ENCODE measurements around the gene EPHB4.
"Not testable (repeated sequence)": the region's sequence is repeated elsewhere in the genome, so short reads cannot be mapped to it uniquely, and the experiment has no call there.

Gene EPHB4

GRCh38 chr7:100783804-100784203 is 43.5 kb downstream of the EPHB4 start:
- DNase-seq: no peak

GRCh38 chr7:100781255-100781654 is 46.1 kb downstream of the EPHB4 start:
- DNase-seq: no peak

- no peak for DNase-seq
These were observed 48.0 kb downstream of the EPHB4 start for GRCh38 chr7:100779359-100779758.

- no peak for DNase-seq
These were observed 49.2 kb downstream of the EPHB4 start for GRCh38 chr7:100778061-100778621.

- DNase-seq: no peak
These were observed 53.8 kb downstream of the EPHB4 start for GRCh38 chr7:100773491-100773890.

- DNase-seq: no peak
These were observed 58.5 kb downstream of the EPHB4 start for GRCh38 chr7:100768784-100769183.

- no peak for DNase-seq
These were observed 62.1 kb downstream of the EPHB4 start for GRCh38 chr7:100765250-100765649.

- no peak for DNase-seq
These were observed 62.5 kb downstream of the EPHB4 start for GRCh38 chr7:100764841-100765240.

- no peak for DNase-seq
These were observed 63.7 kb downstream of the EPHB4 start for GRCh38 chr7:100763556-100764140.

- not testable (repeated sequence) for DNase-seq
These were observed 64.5 kb downstream of the EPHB4 start for GRCh38 chr7:100762841-100763240.

- DNase-seq: no peak
These were observed 67.8 kb downstream of the EPHB4 start for GRCh38 chr7:100759357-100760171.

GRCh38 chr7:100753750-100754149 is 73.6 kb downstream of the EPHB4 start:
- DNase-seq: no peak

- DNase-seq: no peak
These were observed 74.3 kb downstream of the EPHB4 start for GRCh38 chr7:100752994-100753393.

Data from stimulated activated CD4-positive, alpha-beta T cell treated with anti-CD3 and anti-CD28 coated beads, Interleukin-1b, Interleukin-23, amount 100 ng/mL, for 48 hours (primary cell).